Lower leg skin (tissue), 4 donors: Measurements from ENCODE around the gene C2. TPM values are rescaled to one million over a fixed set of nuclear protein-coding genes. Genes with fewer than 3 reads are reported as not detected.

ENCODE experiments used
- DNase-seq, 2 donors: peaks; one replicate each; pipeline ENCODE4 v3.0.0-alpha.2; 2019; ENCODE audit warnings: low spot score in 2 of 2
- H3K4me3 ChIP-seq: fragments of 200-600 bp; sonication (generic); 2 replicates; pipeline ENCODE4 v1.5.1; 2017; ENCODE audit warnings: mild to moderate bottlenecking, low read depth; ENCODE audit not compliant: poor library complexity, severe bottlenecking
- POLR2A ChIP-seq, 2 donors: fragments of 450-650 bp; IDR thresholded peaks; one replicate each; pipeline ENCODE4 v1.6.1; 2016 to 2017; ENCODE audit warnings: antibody characterized with exemption in 2 of 2, mild to moderate bottlenecking in 1 of 2, moderate library complexity in 1 of 2
- WGBS, 2 donors: methylation state at CpG; one replicate each; pipeline ENCODE4 v1.1.5; 2018; 5-methylcytosine and 5-hydroxymethylcytosine counted together
- intact Hi-C: fragments of 100-400 bp; cut with DNase I; formaldehyde crosslinking; loops from one replicate; pipeline ENCODE4 v1.15.0; 2023; ENCODE audit warnings: low total_unique reads
- total RNA-seq, 4 donors: library from RNA; depleted of rRNA; stranded (reverse); fragments of >200 nt; gene quantifications; one replicate each; pipeline ENCODE4 v1.1.0, GENCODE V29; 2016
- TF ChIP-seq, protein P1 (sequence below), 3 donors: fragments of 450-650 bp; IDR thresholded peaks; one replicate each; pipeline ENCODE4 v1.5.1; 2016; ENCODE audit warnings: antibody characterized with exemption in 3 of 3, mild to moderate bottlenecking in 3 of 3, moderate library complexity in 2 of 3

The C2 gene
- total RNA-seq, 4 donors from 2014 or later, result 4.9 to 7.7 (median 6.7) TPM

GRCh38 chr6:31945507-31946369, 18.2 kb downstream of the C2 start, which contains the start of gene CFB:
TSS of gene CFB (plus strand) at chr6:31946095. CDS start at chr6:31946222, 127 bp downstream.
- H3K4me3 ChIP-seq, result no peak within 1 kb of the TSS
- DNase-seq, result peak; percentile 81 to 95
- intact Hi-C loops, result no loop called here
- TF ChIP-seq, protein P1, sequence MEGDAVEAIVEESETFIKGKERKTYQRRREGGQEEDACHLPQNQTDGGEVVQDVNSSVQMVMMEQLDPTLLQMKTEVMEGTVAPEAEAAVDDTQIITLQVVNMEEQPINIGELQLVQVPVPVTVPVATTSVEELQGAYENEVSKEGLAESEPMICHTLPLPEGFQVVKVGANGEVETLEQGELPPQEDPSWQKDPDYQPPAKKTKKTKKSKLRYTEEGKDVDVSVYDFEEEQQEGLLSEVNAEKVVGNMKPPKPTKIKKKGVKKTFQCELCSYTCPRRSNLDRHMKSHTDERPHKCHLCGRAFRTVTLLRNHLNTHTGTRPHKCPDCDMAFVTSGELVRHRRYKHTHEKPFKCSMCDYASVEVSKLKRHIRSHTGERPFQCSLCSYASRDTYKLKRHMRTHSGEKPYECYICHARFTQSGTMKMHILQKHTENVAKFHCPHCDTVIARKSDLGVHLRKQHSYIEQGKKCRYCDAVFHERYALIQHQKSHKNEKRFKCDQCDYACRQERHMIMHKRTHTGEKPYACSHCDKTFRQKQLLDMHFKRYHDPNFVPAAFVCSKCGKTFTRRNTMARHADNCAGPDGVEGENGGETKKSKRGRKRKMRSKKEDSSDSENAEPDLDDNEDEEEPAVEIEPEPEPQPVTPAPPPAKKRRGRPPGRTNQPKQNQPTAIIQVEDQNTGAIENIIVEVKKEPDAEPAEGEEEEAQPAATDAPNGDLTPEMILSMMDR (IDR thresholded peaks at IDR 0.05), result no peak
- TF ChIP-seq POLR2A (IDR thresholded peaks at IDR 0.05), result no peak
- WGBS, 2 donors, result 19 to 28% methylated on average over 11 of the region's 11 CpGs

- intact Hi-C loops, result no loop called here
- 81 to 82% methylated on average over 11 of the region's 11 CpGs for WGBS, 2 donors
- no peak for DNase-seq
- TF ChIP-seq, protein P1 (IDR thresholded peaks at IDR 0.05), result no peak
- no peak for TF ChIP-seq POLR2A (IDR thresholded peaks at IDR 0.05)
- no peak overlapping the region for H3K4me3 ChIP-seq
These were observed 18.9 kb downstream of the C2 start for GRCh38 chr6:31946370-31946885.

GRCh38 chr6:31947070-31947675, 19.7 kb downstream of the C2 start:
- intact Hi-C loops, result no loop called here
- TF ChIP-seq, protein P1 (IDR thresholded peaks at IDR 0.05), result no peak
- TF ChIP-seq POLR2A (IDR thresholded peaks at IDR 0.05), result no peak
- no peak overlapping the region for H3K4me3 ChIP-seq
- 88 to 89% methylated on average over 24 of the region's 24 CpGs for WGBS, 2 donors
- no peak for DNase-seq

DNA sequence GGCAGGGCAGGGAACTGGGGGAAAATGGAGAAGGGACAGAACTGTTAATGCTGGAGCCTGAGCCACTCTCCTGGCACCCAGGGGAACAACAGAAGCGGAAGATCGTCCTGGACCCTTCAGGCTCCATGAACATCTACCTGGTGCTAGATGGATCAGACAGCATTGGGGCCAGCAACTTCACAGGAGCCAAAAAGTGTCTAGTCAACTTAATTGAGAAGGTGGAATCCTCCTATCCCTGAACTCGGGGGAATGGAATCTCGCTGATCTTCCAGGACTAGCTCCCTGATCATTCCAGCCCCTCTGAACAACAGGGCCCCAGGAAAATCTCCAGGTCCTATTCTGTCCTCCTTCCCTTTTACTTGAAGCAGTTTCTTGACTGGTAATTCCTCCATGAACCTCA, 20.3 kb downstream of the C2 start:
- intact Hi-C loops, result no loop called here
- no peak for DNase-seq
- WGBS, 2 donors, result 84 to 89% methylated on average over 4 of the region's 4 CpGs
- TF ChIP-seq, protein P1 (IDR thresholded peaks at IDR 0.05), result no peak
- TF ChIP-seq POLR2A (IDR thresholded peaks at IDR 0.05), result no peak
- H3K4me3 ChIP-seq, result no peak overlapping the region

- DNase-seq, result no peak
- WGBS, 2 donors, result 72 to 75% methylated on average over 5 of the region's 5 CpGs
- H3K4me3 ChIP-seq, result no peak overlapping the region
- intact Hi-C loops, result no loop called here
- TF ChIP-seq POLR2A (IDR thresholded peaks at IDR 0.05), result no peak
- TF ChIP-seq, protein P1 (IDR thresholded peaks at IDR 0.05), result no peak
These were observed 20.8 kb downstream of the C2 start for GRCh38 chr6:31948306-31948705.
